K562 (cell line): ENCODE results near the gene MAML1. TPM values are rescaled to one million over a fixed set of nuclear protein-coding genes. Genes with fewer than 3 reads are reported as not detected.

Source experiments
- AFF4 ChIP-seq: sonication (generic); formaldehyde crosslinking; IDR thresholded peaks from 2 replicates; pipeline ENCODE4 v1.8.0; 2023; ENCODE audit warnings: mild to moderate bottlenecking, missing genetic modification reagents
- MAFF ChIP-seq: IDR thresholded peaks from 2 replicates; pipeline ENCODE4 v1.6.1; 2012; ENCODE audit warnings: low read length, improper control_type of control experiment
- MYC ChIP-seq, 2 experiments: fragments of 250-450 bp in 1 of 2; sonication (Bioruptor Pico) in 1 of 2; IDR thresholded peaks; 2 replicates each; pipeline versions ENCODE4 v1.5.1 to v1.6.1; 2012 to 2021; ENCODE audit warnings: low read depth in 2 of 2, borderline replicate concordance in 1 of 2, improper control_type of control experiment in 1 of 2, low read length in 1 of 2, mild to moderate bottlenecking in 1 of 2, moderate library complexity in 1 of 2
- NR1H2 ChIP-seq: sonication (generic); formaldehyde crosslinking; IDR thresholded peaks from 2 replicates; pipeline ENCODE4 v1.4.0; 2020; ENCODE audit warnings: mild to moderate bottlenecking, missing genetic modification reagents
- PKNOX1 ChIP-seq: fragments of 450-650 bp; IDR thresholded peaks from 2 replicates; pipeline ENCODE4 v1.6.1; 2016
- ZBTB34 ChIP-seq: fragments of 250-450 bp; sonication (Bioruptor Pico); IDR thresholded peaks from 2 replicates; pipeline ENCODE4 v1.8.0; 2021; ENCODE audit warnings: mild to moderate bottlenecking, moderate library complexity
- ZBTB9 ChIP-seq: fragments of 450-650 bp; formaldehyde crosslinking; IDR thresholded peaks from 2 replicates; pipeline ENCODE4 v1.4.0; 2020; ENCODE audit warnings: mild to moderate bottlenecking, moderate library complexity
- ZSCAN32 ChIP-seq: fragments of 450-650 bp; formaldehyde crosslinking; IDR thresholded peaks from 2 replicates; pipeline ENCODE4 v1.4.0; 2020; ENCODE audit warnings: mild to moderate bottlenecking, moderate library complexity
- polyA plus RNA-seq, 8 experiments: library from polyadenylated mRNA; depleted of rRNA in 4 of 8; stranded (reverse) in 5 of 8; unstranded in 3 of 8; fragments of >200 nt; fragmentation: Nextera tagmentation in 2 of 8; fragmentation: Illumina TruSeq in 1 of 8; extraction: Ambion mirVana in 2 of 8; extraction: Trizol in 1 of 8; gene quantifications; 2 replicates each; pipeline versions ENCODE4 v1.2.1 to v1.2.3, GENCODE V29; 2011 to 2014; ENCODE audit warnings: inconsistent platforms in 1 of 8, missing spikeins in 1 of 8
- total RNA-seq, 7 experiments: library from RNA; depleted of rRNA in 6 of 7; stranded (reverse); fragments of >200 nt in 6 of 7; fragmentation: Illumina TruSeq in 2 of 7; extraction: Trizol in 2 of 7; gene quantifications; 2 replicates each; pipeline versions ENCODE4 v1.2.1 to v1.2.3, GENCODE V29; 2011 to 2021; ENCODE audit warnings: low replicate concordance in 1 of 7
- TF ChIP-seq, protein P1 (sequence below): fragments of 450-650 bp; IDR thresholded peaks from 2 replicates; pipeline ENCODE4 v1.6.1; 2014; ENCODE audit warnings: low read depth, mild to moderate bottlenecking, moderate library complexity, borderline replicate concordance
- TF ChIP-seq, protein P2 (sequence below), 3 experiments: IDR thresholded peaks in 2 of 3; conservative IDR thresholded peaks in 1 of 3; 2 replicates each; pipeline ENCODE4 v1.5.1; 2011 to 2012; ENCODE audit warnings: low read length in 3 of 3, mild to moderate bottlenecking in 3 of 3, control low read depth in 2 of 3, improper control_type of control experiment in 1 of 3, inconsistent platforms in 1 of 3, low read depth in 1 of 3, mixed read lengths in 1 of 3, moderate library complexity in 1 of 3; ENCODE audit not compliant: insufficient read depth in 2 of 3
- TF ChIP-seq, protein P3 (sequence below): IDR thresholded peaks from 2 replicates; pipeline ENCODE4 v1.6.1; 2016; ENCODE audit warnings: missing genetic modification characterization, missing compliant biosample characterization

Gene MAML1
- total and polyA plus RNA-seq, 9 of the 15 experiments (the other 6 are each of a cell fraction or from before 2014, with no cell fraction given), result 0.32 to 18.4 (median 7.0) TPM

DNA sequence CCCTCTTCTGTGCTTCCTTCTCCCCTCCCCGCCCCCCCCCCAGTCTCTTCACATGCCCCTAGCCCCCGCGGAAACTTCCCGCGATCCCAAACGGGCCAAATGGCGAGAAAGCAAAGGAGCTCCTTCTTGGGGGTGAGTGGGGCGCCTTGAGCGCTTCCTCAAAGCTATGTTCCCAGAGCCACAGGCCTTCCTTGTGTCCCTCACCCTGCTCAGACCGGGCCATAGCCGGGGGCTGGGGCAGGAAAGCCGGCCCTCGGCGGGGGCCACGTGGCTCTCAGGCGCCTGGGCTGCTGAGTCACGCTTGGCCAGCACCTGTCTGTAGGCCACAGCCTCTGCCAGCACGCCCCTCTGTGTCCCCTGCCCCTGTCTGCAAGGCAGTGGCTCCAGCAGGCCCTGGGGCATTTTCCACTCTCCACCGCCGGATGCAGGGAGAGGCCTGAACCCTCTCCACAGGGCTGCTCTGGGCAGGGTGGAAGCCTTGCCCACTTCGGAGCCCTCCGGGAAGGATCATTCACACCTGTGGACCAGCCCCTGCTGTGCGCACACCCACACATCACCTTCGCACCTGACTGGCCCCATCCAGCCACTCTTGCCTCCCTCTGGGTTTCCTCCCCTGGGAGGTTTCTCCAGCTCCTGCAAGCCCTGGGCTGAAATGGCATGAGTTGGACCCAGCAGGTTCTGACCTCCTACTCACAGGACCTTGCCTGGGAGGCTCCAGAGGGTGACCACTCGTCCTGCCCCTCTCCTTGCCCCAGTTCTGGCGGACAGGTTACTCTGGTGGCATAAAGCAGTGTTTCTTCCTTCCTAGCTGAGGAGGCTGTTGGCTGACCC is 86.9 kb downstream of the MAML1 start (continued):
- TF ChIP-seq AFF4 (CRISPR knock-in tag) (no peak; the same call in 1 of the 2 replicates), NR1H2 (peak; percentile 36; the same call in 1 of the 2 replicates), MAFF (peak; percentile 24; the same call in 1 of the 2 replicates), MYC (IDR thresholded peaks at IDR 0.05; ENCODE audit: low read depth, low read length) (peak; percentile 97), MYC (CRISPR knock-in tag; IDR thresholded peaks at IDR 0.05; ENCODE audit: borderline replicate concordance, low read depth) (peak; percentile 88), PKNOX1 (no peak), ZBTB9 (CRISPR knock-in tag) (peak; percentile 93), ZSCAN32 (CRISPR knock-in tag) (peak; percentile 52; the same call in 1 of the 2 replicates), ZBTB34 (peak; percentile 84)
- TF ChIP-seq, protein P1, sequence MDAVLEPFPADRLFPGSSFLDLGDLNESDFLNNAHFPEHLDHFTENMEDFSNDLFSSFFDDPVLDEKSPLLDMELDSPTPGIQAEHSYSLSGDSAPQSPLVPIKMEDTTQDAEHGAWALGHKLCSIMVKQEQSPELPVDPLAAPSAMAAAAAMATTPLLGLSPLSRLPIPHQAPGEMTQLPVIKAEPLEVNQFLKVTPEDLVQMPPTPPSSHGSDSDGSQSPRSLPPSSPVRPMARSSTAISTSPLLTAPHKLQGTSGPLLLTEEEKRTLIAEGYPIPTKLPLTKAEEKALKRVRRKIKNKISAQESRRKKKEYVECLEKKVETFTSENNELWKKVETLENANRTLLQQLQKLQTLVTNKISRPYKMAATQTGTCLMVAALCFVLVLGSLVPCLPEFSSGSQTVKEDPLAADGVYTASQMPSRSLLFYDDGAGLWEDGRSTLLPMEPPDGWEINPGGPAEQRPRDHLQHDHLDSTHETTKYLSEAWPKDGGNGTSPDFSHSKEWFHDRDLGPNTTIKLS, result peak; percentile 77
- TF ChIP-seq, protein P2, sequence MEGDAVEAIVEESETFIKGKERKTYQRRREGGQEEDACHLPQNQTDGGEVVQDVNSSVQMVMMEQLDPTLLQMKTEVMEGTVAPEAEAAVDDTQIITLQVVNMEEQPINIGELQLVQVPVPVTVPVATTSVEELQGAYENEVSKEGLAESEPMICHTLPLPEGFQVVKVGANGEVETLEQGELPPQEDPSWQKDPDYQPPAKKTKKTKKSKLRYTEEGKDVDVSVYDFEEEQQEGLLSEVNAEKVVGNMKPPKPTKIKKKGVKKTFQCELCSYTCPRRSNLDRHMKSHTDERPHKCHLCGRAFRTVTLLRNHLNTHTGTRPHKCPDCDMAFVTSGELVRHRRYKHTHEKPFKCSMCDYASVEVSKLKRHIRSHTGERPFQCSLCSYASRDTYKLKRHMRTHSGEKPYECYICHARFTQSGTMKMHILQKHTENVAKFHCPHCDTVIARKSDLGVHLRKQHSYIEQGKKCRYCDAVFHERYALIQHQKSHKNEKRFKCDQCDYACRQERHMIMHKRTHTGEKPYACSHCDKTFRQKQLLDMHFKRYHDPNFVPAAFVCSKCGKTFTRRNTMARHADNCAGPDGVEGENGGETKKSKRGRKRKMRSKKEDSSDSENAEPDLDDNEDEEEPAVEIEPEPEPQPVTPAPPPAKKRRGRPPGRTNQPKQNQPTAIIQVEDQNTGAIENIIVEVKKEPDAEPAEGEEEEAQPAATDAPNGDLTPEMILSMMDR (IDR thresholded peaks at IDR 0.05 in 2 of 3, conservative IDR thresholded peaks at IDR 0.05 in 1 of 3; ENCODE audit: insufficient read depth in 2 of 3, low read depth in 1 of 3, low read length in 3 of 3), result 0 out of 6 replicates have a peak, but pooled peaks of 1 of the 3 experiments have one; percentile 9
- TF ChIP-seq, protein P3, sequence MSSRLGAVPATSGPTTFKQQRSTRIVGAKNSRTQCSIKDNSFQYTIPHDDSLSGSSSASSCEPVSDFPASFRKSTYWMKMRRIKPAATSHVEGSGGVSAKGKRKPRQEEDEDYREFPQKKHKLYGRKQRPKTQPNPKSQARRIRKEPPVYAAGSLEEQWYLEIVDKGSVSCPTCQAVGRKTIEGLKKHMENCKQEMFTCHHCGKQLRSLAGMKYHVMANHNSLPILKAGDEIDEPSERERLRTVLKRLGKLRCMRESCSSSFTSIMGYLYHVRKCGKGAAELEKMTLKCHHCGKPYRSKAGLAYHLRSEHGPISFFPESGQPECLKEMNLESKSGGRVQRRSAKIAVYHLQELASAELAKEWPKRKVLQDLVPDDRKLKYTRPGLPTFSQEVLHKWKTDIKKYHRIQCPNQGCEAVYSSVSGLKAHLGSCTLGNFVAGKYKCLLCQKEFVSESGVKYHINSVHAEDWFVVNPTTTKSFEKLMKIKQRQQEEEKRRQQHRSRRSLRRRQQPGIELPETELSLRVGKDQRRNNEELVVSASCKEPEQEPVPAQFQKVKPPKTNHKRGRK (tag), result no peak
